Panc1 (cell line): ENCODE results near the gene TRIM2. TPM values are rescaled to one million over a fixed set of nuclear protein-coding genes. Genes with fewer than 3 reads are reported as not detected.

ENCODE experiments used
- ATAC-seq: fragments of 200-7000 bp; cut with Tn5 transposase; 2 replicates; pipeline ENCODE4 v1.9.1; 2020; ENCODE audit warnings: mild to moderate bottlenecking, moderate library complexity
- BruUV-seq: library from RNA; stranded (reverse); fragments of 400-500 nt; replicated peaks from 2 replicates; lab custom pipeline; 2021; lab: Mats Ljungman, UMichigan
- CTCF ChIA-PET: fragments of 300-600 bp; sonication (Branson Sonifier 250); formaldehyde crosslinking; loops from one replicate; lab custom pipeline; 2022; ENCODE audit warnings: antibody characterized with exemption; lab: Charles Lee
- POLR2A ChIA-PET: fragments of 300-600 bp; sonication (Branson Sonifier 250); formaldehyde crosslinking; loops from one replicate; lab custom pipeline; 2022; ENCODE audit warnings: antibody characterized with exemption; lab: Charles Lee
- DNase-seq: peaks from one replicate; pipeline ENCODE4 v3.0.0-alpha.2; 2010; ENCODE audit warnings: low read depth, low spot score
- H3K27ac ChIP-seq: 2 replicates; pipeline ENCODE4 v1.5.1; 2011; ENCODE audit warnings: mild to moderate bottlenecking, low read length, inconsistent platforms
- H3K27me3 ChIP-seq: fragments of 200-500 bp; sonication (Bioruptor generic); 2 replicates; pipeline ENCODE4 v1.6.0; 2014; ENCODE audit warnings: low read length, inconsistent platforms; ENCODE audit not compliant: control insufficient read depth, insufficient read depth
- H3K36me3 ChIP-seq: fragments of 200-500 bp; sonication (Bioruptor generic); 2 replicates; pipeline ENCODE4 v1.5.1; 2014; ENCODE audit warnings: inconsistent platforms, mild to moderate bottlenecking, low read length, moderate library complexity; ENCODE audit not compliant: control insufficient read depth, insufficient read depth
- H3K4me1 ChIP-seq: 2 replicates; pipeline ENCODE4 v1.5.1; 2011; ENCODE audit warnings: inconsistent platforms, mild to moderate bottlenecking, low read length, moderate library complexity; ENCODE audit not compliant: control insufficient read depth, insufficient read depth
- H3K4me3 ChIP-seq, 2 experiments: 2 replicates each; pipeline ENCODE4 v1.5.1; 2011 to 2012; ENCODE audit warnings: low read depth in 2 of 2, low read length in 2 of 2, mild to moderate bottlenecking in 2 of 2, inconsistent platforms in 1 of 2, moderate library complexity in 1 of 2
- H3K9me3 ChIP-seq: fragments of 200-500 bp; sonication (Bioruptor generic); 2 replicates; pipeline ENCODE4 v1.5.1; 2014; ENCODE audit warnings: low read depth, mild to moderate bottlenecking, inconsistent platforms, low read length, moderate library complexity; ENCODE audit not compliant: control insufficient read depth, insufficient read depth
- POLR2AphosphoS5 ChIP-seq: IDR thresholded peaks from 2 replicates; pipeline ENCODE4 v1.6.1; 2012; ENCODE audit warnings: mild to moderate bottlenecking, low read depth, low read length, moderate library complexity
- SIN3A ChIP-seq: IDR thresholded peaks from 2 replicates; pipeline ENCODE4 v1.6.1; 2012; ENCODE audit warnings: low read depth, mild to moderate bottlenecking, low read length, moderate library complexity, borderline replicate concordance; ENCODE audit not compliant: insufficient read depth
- TCF7L2 ChIP-seq: IDR thresholded peaks from 2 replicates; pipeline ENCODE4 v1.6.1; 2011; ENCODE audit warnings: mild to moderate bottlenecking, low read depth, low read length, inconsistent platforms
- in situ Hi-C: cut with HindIII; loops from 2 replicates; pipeline ENCODE4 v1.10.0; 2016; ENCODE audit warnings: low sequenced_read_pairs, low pct_unique_long_range_greater_than_20kb
- intact Hi-C: fragments of 100-400 bp; cut with micrococcal nuclease; formaldehyde crosslinking; loops from one replicate; pipeline ENCODE4 v1.10.0; 2022; ENCODE audit not compliant: unreplicated experiment
- total RNA-seq: library from RNA; stranded (reverse); gene quantifications from one replicate; pipeline ENCODE4 v1.2.1, GENCODE V29; 2021; ENCODE audit not compliant: unreplicated experiment
- TF ChIP-seq, protein P1 (sequence below): fragments of 450-650 bp; IDR thresholded peaks from 2 replicates; pipeline ENCODE4 v1.5.1; 2017; ENCODE audit warnings: mild to moderate bottlenecking
- TF ChIP-seq, protein P2 (sequence below), 2 experiments: IDR thresholded peaks; 2 replicates each; pipeline ENCODE4 v1.6.1; 2011 to 2012; ENCODE audit warnings: low read depth in 2 of 2, control low read depth in 1 of 2, low read length in 1 of 2, mild to moderate bottlenecking in 1 of 2, moderate library complexity in 1 of 2; ENCODE audit not compliant: insufficient read depth in 1 of 2

Gene TRIM2
- total RNA-seq, 1 experiment from 2014 or later = 18.9 TPM

GRCh38 chr4:153183146-153183545 lies 21.1 kb upstream of the TRIM2 start:
- CTCF ChIA-PET = no interaction called here

DNA sequence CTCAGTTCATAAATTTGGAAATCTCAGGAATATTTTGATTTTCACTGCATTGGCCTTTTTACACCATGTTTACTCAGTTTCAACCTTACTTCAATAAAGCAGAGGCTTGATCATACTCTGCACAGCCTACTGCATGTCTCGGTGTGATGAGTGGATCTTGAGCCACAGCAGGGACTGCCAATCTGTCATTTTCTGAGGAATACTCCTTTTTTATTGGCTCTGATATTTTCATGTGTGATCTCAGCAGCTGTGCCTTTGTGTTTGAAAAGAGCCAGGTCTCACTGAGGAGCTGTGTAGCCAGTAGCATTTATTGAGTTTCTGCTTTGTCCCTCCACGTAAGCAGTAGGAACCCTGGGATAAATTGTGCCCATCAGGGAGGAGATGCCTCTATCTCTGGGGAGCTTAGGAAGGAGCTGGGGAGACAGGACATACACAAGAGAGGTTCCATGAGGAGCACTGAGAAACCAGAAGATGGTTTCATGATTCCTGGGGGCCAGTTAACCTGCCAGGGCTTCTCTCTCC lies 18.9 kb upstream of the TRIM2 start:
- DNase-seq = no peak
- POLR2A ChIA-PET = no interaction called here
- Histone ChIP-seq H3K36me3 (no peaks in the 10 kb centered on the region), H3K4me3 (no peak overlapping the region), H3K4me1 (no peaks in the 10 kb centered on the region), H3K27me3 (no peaks in the 10 kb centered on the region), H3K27ac (no peak overlapping the region), H3K9me3 (no peaks in the 10 kb centered on the region)
- no peak for ATAC-seq
- in situ Hi-C loops (no loop called here), intact Hi-C loops (no loop called here)
- BruUV-seq = no TSS peak
- TF ChIP-seq, protein P1, sequence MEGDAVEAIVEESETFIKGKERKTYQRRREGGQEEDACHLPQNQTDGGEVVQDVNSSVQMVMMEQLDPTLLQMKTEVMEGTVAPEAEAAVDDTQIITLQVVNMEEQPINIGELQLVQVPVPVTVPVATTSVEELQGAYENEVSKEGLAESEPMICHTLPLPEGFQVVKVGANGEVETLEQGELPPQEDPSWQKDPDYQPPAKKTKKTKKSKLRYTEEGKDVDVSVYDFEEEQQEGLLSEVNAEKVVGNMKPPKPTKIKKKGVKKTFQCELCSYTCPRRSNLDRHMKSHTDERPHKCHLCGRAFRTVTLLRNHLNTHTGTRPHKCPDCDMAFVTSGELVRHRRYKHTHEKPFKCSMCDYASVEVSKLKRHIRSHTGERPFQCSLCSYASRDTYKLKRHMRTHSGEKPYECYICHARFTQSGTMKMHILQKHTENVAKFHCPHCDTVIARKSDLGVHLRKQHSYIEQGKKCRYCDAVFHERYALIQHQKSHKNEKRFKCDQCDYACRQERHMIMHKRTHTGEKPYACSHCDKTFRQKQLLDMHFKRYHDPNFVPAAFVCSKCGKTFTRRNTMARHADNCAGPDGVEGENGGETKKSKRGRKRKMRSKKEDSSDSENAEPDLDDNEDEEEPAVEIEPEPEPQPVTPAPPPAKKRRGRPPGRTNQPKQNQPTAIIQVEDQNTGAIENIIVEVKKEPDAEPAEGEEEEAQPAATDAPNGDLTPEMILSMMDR = no peak
- TF ChIP-seq TCF7L2 (no peak), SIN3A (no peak), POLR2AphosphoS5 (no peak)
- TF ChIP-seq, protein P2, sequence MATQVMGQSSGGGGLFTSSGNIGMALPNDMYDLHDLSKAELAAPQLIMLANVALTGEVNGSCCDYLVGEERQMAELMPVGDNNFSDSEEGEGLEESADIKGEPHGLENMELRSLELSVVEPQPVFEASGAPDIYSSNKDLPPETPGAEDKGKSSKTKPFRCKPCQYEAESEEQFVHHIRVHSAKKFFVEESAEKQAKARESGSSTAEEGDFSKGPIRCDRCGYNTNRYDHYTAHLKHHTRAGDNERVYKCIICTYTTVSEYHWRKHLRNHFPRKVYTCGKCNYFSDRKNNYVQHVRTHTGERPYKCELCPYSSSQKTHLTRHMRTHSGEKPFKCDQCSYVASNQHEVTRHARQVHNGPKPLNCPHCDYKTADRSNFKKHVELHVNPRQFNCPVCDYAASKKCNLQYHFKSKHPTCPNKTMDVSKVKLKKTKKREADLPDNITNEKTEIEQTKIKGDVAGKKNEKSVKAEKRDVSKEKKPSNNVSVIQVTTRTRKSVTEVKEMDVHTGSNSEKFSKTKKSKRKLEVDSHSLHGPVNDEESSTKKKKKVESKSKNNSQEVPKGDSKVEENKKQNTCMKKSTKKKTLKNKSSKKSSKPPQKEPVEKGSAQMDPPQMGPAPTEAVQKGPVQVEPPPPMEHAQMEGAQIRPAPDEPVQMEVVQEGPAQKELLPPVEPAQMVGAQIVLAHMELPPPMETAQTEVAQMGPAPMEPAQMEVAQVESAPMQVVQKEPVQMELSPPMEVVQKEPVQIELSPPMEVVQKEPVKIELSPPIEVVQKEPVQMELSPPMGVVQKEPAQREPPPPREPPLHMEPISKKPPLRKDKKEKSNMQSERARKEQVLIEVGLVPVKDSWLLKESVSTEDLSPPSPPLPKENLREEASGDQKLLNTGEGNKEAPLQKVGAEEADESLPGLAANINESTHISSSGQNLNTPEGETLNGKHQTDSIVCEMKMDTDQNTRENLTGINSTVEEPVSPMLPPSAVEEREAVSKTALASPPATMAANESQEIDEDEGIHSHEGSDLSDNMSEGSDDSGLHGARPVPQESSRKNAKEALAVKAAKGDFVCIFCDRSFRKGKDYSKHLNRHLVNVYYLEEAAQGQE (IDR thresholded peaks at IDR 0.05; ENCODE audit: insufficient read depth in 1 of 2, low read depth in 2 of 2, low read length in 1 of 2) = no peak
- CTCF ChIA-PET = no interaction called here

More at GRCh38 chr4:153183146-153183545, 21.1 kb upstream of the TRIM2 start:
- BruUV-seq = no TSS peak
- POLR2A ChIA-PET = no interaction called here
- no peak overlapping the region for H3K4me3 ChIP-seq
- intact Hi-C loops (no loop called here), in situ Hi-C loops (no loop called here)
- H3K36me3 ChIP-seq = no peaks in the 10 kb centered on the region
- no peaks in the 10 kb centered on the region for H3K27me3 ChIP-seq
- H3K27ac ChIP-seq = no peak overlapping the region
- H3K9me3 ChIP-seq = no peaks in the 10 kb centered on the region
- TF ChIP-seq POLR2AphosphoS5 (no peak), SIN3A (no peak)
- no peak for DNase-seq
- H3K4me1 ChIP-seq = no peaks in the 10 kb centered on the region
- no peak for ATAC-seq

DNA sequence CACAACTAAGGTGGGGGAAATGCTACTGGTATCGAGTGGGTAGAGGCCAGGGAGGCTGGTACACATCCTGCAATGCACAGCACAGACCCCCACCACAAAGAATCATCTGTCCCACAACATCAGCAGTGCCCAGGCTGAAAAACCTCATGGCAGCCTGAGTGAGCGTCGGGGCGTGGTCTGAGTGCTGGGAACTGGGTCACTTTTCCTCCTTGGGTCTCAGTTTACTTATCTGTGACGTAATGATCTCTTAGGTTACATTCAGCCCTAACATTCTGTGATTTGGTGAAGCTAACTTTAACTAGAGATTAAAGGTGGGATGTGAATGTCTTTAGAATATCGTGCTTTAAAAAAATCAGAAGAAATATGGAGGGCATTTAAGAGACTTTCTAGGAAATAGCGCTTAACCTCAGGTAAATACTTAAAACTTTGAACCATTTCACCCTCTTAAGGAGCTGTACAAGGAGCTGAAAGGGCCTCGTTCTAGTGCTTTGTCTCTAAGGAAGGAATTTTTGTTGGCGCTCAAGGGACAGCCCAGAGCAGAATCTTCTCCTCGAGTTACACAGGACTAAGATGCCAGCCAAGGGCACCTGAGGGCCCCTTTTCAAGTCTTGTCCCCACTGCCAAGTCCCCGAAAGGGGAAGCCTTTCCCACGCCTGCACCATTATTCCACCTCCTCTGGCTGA lies 18.1 kb upstream of the TRIM2 start:
- H3K9me3 ChIP-seq = no peaks in the 10 kb centered on the region
- no peaks in the 10 kb centered on the region for H3K4me1 ChIP-seq
- no peak overlapping the region for H3K4me3 ChIP-seq
- no peak for DNase-seq
- BruUV-seq = no TSS peak
- ChIA-PET POLR2A (no interaction called here), CTCF (no interaction called here)
- TF ChIP-seq TCF7L2 = no peak
- TF ChIP-seq, protein P2 (IDR thresholded peaks at IDR 0.05; ENCODE audit: insufficient read depth in 1 of 2, low read depth in 2 of 2, low read length in 1 of 2) = no peak
- TF ChIP-seq POLR2AphosphoS5 = no peak
- no peak for TF ChIP-seq SIN3A
- TF ChIP-seq, protein P1 = no peak
- intact Hi-C loops = no loop called here
- no peaks in the 10 kb centered on the region for H3K27me3 ChIP-seq
- ATAC-seq = no peak
- no peaks in the 10 kb centered on the region for H3K36me3 ChIP-seq
- H3K27ac ChIP-seq = no peak overlapping the region
- in situ Hi-C loops = no loop called here
